Measurements from ENCODE around the gene NPTX1.

Gene NPTX1

DNA sequence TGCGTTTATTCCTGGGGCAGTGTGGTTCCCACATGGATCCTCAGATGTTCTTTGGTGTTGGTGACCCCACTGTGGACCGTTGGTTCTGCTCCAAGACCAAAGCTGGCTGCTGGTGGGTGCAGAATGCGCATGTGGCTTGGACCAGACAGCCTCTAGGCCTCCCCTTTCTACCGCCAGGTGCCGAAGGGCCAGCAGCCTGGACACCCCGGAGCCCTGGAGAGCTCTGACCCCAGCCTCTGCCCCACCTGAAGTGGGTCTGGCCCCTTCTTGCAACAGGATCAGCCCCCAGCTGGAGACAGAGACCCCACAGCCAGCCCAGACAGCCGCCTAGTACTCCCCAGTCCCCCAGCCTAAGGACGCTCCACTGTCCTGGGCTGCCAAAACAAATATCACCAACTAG lies 18.4 kb downstream of the NPTX1 start:
- no peak for ATAC-seq

DNA sequence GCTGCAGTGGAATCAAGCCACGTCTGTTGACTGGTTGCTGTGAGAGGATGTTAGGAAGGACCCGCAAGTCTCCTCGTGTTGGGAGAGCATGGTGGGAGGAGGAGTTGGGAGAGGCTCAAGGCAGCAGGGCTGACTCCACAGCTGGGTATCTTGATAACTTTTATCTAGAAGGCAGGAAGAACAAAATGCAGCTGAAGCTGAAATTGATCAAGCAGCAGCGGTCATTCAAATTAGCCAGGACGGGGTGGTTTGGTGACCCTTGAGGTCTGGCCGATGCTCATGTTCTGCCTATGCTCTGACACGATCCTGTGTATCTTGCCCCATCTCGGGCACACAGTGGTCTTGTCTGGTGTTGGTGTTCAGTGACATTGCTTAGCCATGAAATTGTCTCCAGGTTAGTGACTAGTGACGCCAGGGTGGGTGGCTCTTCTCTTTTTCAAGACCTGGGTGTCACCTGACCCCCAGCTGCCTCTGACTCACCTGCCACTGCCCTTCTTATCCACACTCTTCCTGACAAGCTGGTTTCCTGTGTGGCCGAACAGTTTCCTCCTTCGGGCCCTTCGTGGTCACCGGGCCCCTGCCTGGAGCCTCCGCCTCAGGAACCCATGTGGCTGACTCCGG lies 19.1 kb downstream of the NPTX1 start:
- no peak for ATAC-seq

DNA sequence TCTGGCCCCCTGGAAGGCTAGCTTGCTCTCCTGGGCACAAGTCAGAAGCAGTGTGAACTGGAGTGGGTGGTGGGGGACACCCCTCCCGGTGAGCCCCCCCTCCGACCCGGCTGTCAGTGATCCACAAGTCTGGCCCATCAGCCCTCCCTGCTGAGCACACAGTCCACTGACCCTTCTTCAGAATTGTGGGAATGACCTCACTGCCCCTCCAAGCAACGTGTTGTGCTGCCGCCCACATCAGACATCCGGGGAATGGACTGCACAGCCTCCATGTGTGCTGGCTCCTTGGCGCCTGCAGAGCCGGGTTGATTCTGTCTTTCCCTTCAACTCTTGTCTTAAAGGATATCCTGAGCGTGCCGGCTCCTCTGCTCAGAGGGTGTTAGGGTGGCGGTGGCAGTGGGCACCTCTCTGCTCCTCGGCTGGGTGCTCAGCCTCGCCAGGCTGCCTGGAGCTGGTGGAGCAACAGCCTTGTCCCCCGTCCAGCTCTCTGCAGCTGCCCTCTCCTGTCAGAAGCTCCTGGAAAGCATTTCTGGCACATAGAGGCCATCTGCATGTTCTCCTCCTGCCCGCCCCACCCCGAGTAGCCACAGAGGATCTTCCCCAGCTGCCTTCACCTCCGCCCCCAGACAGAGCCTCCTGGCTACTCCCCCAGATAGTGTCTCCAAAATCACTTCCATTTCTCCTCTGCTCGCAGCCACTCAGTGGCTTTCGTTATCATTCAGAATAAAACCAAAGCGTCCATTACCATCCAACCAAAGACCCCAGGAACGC lies 19.8 kb downstream of the NPTX1 start:
- no peak for ATAC-seq

DNA sequence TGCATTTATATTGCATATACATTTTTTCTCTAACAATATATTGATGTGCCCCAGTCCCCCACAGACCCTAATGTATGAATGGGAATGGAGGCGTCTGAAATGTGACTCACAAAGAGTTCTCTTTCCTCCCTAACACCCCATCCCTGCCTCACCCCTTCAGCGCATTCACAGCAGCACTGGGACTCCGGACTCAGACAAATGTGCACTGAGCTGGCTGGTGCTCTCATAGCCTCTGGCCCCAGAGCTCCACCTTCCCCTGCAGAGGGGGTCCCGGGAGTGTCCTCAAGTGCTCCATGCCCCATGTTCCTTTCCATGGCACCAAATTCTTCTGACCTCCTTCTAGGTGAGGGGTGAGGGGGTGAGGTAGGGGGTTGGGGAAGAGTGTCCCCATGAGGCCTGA lies 20.6 kb downstream of the NPTX1 start:
- ATAC-seq = no peak

DNA sequence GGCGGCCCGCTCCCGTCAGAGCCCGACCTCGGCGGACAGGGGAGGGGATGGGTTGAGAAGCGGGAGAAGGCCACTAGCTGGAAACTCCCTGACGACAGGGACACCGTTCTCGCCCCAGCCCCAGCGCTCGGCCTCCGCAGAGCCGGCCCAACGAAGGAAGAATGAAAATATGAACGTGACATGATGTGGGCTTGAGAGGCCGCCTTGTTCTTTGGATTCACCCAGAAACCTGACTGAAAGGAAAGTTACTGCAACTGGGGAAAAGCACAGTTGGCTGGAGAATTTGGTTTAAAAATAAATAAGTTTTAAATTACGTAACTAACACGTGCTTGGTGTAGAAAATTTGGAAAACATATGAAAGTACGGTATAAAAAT lies 21.1 kb downstream of the NPTX1 start:
- ATAC-seq = peak in 1 of 2 donors; percentile 22

DNA sequence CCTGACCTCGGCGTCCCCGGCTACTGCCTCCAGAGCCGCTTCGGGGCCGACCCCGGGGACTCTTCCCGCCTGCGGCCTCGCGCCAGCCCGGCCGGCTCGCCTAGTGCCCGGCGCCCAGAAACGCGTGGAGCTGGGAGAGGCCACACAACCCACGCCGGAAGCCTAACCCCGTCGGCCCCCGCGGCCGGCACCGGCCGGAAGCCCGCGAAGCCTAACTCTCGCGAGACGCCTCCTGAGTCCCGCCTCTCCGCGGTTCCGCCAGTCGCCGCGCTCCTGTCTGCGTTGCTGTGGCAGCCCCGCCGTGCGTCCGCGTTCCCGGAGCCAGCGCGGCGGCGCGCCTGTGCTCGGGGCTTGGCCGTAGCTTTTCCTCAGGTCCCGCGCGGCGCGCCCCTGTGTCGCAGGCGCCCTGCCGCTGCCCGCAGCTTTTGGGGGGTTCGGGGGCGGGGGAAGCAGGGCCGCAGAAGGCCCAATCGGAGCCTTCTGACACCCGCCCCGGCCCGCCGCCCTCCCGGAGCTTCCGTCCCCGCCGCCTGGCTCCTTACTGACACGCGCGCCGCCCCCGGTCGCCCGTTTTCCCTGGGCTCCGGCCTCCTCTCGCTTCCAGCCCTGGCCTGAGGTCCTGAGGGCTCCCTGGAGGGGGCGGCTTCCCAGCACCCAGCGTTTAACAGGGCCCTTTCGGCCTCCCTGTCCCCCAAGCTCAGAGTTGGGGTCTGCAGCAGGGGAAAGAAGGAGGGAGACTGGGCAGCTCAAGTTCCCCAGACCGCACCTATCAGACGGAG lies 21.7 kb downstream of the NPTX1 start:
- ATAC-seq = peak; percentile 94

DNA sequence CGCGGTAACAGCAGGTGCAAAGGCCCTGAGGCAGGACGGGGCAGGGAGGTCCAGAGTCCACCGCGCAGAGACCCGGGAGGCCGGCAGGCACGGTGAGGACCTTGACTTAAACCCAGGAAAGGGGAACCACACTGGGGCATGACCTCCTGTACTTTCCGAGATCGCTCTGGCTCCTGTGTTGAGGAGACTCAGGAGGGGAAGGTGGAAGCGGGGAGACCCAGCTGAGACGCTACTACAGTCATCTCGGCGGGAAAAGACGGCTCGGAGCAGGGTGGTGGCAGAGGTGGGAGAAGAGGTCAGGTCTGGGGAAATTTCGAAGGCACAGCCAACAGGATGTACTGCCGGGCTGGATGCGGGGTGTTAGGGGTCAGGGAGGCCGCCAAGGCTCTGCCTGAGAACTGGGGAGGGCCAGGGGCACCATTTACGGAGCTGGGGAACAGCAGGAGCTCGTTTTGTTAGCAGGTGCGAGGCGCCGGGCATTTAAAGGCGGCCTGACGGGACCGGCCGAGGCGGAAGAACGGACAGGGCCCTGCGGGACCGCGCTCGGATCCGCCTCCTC lies 22.3 kb downstream of the NPTX1 start:
- no peak for ATAC-seq

DNA sequence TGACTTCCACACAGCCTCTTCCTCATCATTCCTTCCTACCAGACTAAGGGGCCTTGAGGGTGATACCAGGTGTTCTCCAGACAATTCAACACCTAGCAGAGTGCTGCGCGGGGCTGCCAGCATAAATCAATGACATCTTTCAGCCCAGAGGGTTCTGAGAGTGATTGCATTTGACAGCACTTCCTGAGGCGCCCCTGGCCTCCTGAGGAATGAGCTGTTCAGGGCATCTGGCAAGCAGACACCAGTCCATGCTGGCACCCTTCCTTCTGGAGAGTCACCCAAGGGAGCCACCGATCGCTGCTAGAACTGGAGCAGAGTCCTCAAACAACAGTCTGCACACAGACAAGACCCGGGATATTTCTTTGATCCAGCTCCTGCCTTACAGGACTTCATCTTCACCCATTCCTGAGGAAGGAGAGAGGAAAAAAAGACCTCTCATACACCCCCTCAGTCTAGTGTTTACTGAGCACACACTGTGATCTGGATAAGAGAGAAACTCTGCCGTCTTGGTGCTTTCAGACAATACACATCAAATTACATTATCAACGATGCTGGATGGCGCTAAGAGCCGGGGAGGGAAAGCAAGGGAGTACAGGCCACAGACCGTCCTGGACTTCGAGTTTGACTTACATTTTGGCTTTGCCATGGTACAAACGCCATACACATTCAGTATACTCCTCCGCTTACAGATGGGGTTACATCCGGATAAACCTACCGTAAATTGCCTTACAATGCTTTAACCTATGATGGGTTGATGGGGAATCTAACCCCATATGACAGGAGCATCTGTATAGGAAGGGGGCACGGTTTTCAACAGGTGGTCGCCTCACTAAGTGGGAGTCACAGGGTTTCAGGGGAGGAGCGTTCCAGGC lies 23.0 kb downstream of the NPTX1 start:
- ATAC-seq = no peak

DNA sequence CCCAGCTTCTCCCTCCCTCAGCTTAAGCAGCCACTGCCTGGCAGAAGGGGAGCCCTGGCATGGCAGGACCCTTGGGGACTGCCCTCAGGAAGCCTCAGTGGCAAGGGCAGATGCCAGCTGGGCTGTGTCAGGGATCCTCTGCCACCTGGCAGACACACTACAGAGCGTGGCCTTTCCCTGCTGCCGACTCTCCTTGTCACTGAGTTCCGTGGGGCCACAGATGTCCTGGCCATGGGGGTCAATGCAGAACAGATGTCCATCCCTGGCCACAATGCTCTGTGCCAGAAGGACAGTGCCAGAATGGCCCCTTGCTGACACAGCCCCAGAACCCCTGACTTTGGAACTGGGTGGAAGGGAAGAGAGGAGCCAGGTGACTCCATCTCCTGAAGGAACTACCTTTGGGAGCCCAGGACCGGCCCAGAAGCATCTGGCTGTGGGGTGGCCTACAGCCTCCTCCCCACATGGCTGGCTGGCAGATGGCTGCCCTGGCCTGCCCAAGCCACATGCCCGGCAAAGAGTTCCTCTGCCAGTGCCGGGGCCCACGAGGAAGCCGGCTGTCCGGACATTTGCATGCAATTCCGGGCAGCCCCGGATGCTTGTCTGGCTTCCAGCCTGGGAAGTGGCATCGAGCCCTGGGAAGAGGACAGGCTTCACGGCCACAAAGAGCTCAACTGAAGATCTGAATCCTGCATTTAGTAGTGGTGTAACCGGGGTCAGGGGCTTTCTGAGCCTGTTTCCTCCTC lies 24.1 kb downstream of the NPTX1 start:
- ATAC-seq = no peak

DNA sequence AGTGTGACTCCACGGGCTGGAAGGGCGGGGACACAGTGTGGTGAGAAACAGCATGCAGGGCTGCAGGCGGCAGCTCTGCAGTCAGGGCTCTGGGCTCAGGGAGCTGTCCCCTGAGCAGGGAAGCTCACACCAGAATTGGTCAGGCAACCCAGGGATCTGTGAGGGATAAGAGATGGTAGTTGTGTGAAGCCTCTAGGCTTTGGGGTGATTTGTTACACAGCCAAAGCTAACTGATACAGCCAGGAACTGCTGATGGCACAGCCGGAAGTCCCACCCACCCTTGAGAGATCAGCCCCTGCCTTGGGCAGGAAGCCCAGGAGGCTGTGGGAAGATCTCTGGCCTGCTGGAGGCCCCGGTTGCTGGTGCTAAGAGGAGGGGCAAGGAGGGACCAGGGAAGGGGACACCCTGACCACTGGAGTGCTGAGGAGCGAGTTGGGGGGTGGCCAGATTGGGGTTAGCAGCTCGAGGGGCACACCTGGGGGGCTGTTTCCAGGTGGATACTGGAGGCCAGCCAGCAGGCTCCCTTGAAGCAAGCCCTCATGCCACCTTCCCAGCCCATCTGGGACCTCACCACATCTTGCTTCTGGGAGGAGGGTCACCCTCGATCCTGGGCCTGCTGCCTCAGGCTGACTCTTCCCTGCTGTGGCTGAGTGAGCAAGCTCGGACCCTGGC lies 25.2 kb downstream of the NPTX1 start:
- ATAC-seq = no peak

DNA sequence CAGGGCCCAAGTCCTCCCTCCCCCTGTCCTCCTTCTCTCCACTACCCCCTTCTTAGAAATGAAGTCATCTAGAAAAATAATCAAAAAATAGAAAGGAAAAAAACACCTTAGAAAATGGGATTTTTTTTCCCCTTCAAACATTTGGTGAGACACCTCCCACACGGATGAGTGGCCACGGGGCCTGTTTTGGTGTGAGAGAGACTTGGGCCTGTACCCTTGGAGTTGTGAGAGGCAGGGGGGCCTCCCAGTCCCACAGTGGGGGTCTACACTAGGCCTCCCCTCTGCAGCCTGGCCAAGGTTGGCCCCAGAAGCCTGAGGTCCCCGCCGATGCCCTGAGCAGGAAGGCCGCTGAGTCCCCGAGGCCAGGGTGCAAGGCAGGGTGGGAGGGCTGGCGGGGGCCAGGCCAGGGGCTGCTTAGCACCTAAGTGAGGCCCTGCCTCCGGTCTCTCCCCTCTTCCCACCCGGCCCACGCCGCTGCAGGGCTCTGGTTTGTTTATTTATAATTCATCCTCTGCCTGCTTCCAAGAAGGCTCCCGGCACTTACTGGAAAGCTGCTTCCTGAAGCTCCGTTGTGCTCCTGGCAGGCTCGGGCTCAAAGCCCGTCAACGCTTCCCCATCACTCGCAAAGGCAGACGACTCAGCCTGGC lies 26.4 kb downstream of the NPTX1 start:
- no peak for ATAC-seq

DNA sequence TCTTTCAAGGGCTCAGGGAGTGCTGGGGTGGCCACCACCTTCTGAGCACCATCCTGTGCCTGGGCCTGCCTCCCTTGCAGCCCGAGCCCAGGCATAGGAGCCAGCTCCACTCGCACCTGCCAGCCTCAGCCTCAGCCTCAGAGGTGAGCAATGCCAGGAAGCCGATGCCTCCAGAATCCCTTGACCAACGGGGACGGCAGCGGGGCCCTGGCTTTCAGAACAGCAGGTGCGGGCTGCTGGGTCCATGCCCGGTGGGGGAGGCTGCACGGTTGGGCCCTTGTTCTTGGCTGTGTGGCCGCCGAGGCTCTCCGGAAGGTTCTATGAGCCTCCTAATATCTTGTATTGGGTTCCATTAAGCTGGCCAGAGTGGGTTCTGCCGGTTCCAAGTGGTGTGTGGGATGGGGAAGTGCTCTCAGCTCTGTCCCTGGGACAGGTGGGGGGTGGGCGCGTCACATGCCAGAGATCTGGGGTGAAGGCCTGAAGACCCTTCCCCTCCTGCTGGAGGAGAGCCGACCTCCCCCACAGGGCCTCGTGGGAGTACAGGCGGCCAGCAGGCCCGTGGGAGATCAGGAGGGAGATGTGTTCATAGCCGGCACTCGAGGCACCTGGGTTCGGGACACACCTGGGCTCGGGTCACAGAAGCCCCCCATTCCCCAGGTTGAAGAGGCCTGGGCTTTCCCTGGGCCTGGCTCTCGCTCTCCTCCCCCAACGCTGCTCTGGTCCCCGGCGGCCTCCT lies 27.0 kb downstream of the NPTX1 start:
- ATAC-seq = no peak

DNA sequence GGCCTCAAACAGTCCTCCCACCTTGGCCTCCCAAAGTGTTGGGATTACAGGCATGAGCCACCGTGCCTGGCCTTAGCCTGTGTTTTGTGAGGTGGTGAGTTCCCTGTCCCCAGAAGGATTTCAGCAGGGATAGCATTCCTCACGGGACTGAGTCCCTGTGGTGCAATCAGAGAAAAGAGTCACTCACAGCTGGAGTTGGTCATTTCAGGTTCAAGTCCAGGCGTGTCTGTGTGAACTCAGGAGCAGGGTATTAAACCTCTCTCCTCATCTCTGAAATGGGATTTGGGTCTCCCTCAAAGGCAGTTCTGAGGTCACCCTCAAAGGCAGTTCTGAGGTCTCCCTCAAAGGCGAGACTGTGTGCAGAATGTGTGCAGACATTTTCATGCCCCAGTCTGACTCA lies 28.6 kb downstream of the NPTX1 start:
- ATAC-seq = no peak

DNA sequence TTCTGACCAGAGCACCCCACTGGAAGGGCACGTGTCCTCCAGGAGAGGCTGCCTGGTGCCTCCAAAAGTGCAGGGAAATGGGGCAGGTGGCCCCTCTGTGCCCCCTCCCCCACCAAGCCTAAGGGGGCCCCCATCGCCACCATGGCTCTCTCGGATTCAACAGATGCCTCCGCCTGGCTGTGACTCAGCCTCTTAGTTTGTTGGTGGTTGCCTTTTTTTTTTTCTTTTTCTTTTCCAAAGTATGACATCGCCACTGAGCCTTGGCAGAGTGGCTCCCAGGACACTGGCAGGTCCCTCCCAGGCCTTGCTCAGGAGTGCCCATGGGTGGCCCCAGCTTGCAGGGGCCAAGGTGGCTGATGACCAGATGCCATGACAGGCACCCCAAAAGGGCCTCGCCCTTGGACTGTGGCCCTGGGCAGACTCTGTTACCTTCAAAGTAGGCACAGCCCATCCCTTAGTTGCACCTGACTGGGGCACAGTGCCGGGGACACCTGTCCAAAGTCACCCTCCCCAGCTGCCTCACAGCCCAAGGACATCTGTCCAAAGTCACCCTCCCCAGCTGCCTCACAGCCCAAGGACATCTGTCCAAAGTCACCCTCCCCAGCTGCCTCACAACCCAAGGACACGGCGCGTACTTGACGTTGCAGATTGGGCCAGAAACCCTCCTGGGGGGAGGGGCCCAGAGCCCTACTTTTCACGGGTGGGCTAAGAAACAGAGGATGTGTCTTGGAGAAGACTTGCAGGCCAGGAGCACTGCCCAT lies 29.6 kb downstream of the NPTX1 start:
- no peak for ATAC-seq

DNA sequence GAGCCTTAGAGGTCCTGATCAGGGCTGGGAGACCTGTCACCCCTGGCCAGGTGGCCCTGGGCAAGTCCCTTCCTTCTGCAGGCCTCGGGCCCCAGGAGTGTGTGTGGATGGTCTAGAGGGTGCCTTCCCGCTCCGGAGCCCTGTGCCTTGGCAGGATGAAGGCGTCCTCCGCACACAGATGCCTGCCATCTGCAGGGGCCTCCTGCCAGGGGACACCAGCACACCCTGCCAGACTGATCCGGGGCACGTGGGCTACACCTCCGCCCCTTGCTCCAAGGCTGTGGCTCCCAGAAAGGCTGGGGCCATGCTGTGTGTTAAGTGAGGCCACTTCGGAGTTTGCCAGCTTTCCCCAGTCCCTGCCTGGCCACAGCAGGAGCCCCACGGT lies 30.7 kb downstream of the NPTX1 start:
- no peak for ATAC-seq

DNA sequence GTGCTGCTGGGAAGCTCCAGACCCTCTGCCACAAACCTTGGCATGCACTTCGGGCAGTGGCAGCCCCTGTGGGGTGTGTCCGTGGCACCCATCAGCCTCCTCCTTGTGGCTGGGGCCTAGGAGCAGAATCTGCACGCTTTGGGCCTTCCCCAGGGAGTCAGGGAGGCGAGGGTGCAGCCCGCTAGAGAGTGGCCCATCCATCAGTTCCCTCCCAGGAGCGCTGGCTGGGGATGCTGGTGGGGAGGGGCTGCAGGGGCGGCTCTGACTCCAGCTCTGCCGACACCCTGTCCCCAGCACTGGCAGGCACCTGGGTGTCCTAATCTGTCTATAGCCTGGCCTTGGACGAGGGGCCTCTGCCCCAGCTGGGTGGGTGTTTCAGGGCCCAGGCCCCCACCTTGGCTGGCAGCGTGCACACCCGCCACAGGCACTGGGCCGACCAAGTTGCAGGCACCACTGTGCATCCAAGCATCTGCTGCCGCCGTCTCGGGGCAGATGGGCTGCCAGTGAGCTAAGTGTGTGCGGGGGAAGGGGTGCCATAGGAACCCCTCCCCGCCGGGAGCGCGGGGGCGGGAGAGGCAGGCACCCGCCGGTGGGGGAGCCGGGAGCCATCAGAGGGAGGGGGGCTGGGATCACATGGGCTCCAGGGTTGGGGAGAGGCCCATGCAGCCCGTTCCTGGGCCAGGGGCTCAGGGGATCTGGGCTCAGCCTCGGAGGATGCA lies 31.2 kb downstream of the NPTX1 start:
- ATAC-seq = no peak

DNA sequence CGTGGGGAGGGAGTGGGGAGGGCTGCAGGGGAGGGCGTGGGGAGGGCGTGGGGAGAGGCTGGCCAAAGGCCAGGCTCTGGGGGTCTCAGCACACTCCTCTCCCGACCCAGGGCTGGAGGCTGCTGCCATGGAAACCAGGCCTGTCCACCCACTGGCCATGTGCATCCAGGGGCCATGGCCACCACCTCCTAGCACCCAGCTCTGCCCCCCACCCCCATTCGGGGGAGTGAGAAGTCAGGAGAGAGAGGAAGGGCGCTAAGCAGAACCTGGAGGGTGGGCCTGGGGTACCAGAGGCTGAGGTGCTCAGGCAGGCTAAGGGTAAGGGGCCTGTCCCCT lies 31.8 kb downstream of the NPTX1 start:
- no peak for ATAC-seq

DNA sequence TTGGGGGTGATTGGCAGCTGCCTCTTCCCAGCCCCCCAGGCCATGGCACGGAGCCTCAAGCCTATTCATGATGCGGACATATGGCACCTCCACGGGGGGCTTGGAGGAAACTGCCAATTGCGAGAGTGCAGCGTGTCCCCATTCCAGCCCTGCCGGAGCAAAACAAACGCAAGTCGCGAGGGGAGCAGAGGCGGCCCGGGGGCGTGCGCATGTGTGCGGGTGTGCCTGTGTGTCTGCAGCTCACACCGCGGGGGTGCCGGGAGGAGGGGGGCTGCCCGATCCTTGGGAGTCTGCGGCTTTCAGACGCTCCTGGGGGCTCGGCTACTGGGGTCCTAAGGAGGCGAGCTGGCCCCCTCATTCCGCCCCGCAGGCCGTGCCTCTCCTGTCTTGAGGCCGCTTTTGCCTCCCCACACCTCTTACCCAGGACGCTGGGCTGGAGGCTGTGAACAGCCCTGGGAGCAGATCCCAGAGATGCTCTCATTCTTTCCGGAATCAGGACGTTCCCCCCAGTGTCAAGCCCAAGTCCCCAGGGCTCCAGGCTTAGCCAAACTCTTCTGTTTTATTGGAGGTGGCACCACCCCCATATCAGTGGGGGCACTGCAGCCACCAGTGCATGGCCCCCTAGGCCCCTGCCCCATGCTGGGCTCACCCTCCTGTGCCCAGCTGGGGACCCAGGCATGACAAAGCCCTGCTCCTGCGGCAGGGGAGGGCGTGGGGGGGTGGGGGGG lies 32.3 kb downstream of the NPTX1 start:
- no peak for ATAC-seq
